Stimulated activated CD4-positive, alpha-beta T cell treated with anti-CD3 and anti-CD28 coated beads, TNF-alpha, amount 100 ng/mL, for 4 hours (primary cell): ENCODE measurements around the gene SWAP70.
"Not testable (repeated sequence)": the region's sequence is repeated elsewhere in the genome, so short reads cannot be mapped to it uniquely, and the experiment has no call there.

ENCODE experiments used
- DNase-seq, 3 experiments: peaks; one replicate each; pipeline ENCODE4 v3.0.0-alpha.2; 2020; ENCODE audit warnings: low read depth in 3 of 3

SWAP70 gene

DNA sequence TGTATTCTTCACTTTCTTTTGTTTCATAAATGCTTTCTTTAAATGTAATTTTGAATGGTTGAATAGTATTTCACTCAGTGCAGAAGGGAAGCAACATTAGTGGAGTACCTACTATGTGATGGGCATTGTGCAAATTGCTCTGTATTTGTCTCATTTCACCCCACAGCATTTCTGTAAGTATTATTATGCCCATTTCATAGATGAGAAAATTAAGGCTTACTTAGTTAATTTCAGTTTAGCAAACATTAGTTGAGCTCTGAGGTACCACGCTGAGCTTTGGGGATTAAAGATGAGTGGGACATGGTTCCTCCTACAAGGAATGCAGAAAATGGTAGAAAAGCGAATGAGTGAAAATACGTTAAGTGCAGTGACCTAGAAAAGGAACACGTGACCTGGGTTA is 58.1 kb downstream of the SWAP70 start:
- no peak for DNase-seq

DNA sequence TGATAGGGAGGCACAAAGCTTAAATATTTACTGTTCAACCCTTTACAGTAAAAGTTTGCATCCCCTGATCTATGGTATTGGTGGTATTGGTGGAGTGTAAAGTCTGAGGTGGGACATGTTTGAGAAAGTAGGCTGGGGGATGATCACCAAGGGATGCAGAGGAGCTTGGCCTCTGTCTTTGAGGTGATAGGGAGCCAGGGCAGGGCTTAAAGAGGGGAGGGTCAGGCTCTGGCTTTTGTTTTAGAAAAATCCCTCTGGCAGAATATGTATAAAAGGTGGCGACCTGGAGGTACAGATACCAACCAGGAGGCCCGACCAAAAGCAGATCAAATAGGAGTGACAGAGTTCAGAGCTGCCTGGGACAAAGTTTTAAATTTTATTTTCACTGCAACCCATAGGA is 59.0 kb downstream of the SWAP70 start:
- no peak for DNase-seq

DNA sequence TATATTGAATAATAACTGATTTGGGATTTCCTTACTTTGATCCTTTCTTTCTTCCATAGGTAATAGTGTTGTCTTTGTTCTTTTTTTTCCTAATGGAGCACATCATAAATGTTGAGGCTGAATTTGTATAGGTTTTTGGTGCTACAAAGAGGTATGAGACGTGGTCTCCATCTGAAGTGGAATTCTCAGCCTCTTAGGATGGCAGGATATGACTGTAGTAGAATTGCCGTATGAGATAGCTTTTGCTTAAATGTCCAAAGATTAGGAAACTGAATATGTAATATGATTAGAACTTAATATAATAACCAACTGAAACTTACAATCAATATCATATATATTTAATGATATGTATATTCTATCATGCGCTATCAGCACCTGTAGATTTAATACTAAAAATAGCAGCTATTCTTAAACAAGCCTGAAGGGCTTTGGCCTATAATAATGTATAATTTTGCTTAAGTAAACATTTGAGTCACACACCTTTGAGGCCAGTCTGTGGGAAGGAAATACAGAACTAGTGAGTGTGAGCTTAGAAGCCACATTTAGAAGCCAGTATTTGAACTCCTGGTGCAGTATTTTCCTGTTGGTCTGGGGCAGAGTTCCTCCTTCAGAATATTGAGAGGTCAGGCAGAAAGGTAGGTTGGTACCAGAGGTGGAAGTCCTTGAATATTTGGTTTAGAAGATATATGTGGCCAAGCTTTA is 62.6 kb downstream of the SWAP70 start:
- DNase-seq, result no peak

DNA sequence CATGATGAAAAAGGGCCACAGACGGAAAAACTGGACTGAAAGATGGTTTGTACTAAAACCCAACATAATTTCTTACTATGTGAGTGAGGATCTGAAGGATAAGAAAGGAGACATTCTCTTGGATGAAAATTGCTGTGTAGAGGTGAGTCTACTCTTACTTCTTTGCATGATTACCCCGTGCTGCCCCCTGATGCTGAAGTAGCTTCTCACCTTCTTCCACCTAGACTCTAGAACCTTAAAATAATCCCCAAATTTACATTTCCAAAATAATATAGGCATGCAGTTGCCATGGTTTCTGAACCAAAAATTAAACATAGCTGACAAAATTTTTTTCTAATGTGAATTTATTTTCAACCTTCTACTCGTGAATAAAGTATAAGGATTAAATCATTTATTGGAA is 64.2 kb downstream of the SWAP70 start:
- DNase-seq, result no peak

DNA sequence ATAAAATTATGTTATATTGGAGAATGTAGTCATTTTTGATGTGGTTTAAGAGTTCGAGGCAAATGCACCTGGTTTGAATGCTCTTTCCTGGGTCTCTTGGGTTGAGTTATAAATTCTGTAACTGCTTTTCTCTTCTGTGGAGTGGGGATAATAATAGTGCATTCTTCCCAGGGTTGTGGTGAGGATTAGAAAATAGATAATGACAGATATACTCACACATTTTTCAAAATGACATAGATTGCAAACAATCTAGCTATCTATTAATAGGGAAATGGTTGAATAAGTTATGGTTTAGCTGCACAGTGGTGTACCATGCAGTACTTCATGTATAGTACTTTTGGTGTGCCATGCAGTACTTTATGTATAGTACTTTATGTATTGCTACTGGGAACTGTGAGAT is 67.4 kb downstream of the SWAP70 start:
- DNase-seq, result no peak

DNA sequence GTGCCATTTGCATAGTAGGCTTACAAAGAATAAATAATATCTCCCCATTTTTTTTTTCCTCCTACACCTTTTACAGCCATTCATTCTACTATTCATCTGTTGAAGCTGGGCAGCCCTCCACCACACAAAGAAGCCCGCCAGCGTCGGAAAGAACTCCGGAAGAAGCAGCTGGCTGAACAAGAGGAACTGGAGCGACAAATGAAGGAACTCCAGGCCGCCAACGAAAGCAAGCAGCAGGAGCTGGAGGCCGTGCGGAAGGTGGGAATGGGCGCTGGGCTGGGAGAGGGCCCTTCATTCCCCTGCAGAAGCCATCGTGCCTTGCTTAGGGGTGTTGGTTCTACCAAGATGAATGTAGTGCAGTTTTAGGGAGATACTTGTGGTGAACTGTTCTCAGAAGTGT is 68.6 kb downstream of the SWAP70 start:
- no peak for DNase-seq

DNA sequence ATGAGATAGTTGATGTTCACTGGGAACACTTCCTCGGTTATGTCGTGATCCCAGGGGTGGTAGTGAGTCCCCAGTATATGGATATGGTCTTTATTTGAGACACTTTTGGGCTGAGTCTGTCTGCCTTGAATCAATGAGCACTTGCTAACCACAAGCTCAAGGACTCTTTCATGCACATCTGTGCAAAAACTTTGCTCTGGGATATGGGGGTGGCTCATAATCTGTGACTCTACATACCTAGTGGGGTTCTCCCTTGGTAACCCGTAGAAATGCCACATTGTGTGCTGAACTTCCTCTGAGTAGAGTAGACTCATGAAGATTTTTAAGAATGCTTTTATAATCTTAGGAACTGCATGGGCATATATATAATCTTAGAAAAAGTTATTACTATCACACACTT is 69.3 kb downstream of the SWAP70 start:
- DNase-seq, result no peak

DNA sequence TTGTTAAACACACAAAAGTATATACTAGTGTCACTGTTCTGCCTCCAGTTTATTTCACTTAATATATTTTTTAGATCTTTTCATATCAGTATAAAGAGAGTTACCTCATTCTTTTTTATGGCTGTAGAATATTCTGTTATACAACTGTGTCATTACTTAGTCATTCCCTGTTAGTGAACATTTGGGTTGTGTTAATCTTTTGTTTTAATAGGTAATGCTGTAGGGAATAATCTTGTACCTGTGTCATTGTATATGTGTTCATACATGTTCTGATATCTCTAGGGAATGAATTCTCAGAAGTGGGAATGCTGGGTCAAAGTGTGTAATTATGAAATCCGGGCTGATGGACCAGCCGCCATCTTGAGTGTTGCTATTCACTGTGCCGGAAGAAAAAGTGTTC is 71.4 kb downstream of the SWAP70 start:
- DNase-seq, result no peak

DNA sequence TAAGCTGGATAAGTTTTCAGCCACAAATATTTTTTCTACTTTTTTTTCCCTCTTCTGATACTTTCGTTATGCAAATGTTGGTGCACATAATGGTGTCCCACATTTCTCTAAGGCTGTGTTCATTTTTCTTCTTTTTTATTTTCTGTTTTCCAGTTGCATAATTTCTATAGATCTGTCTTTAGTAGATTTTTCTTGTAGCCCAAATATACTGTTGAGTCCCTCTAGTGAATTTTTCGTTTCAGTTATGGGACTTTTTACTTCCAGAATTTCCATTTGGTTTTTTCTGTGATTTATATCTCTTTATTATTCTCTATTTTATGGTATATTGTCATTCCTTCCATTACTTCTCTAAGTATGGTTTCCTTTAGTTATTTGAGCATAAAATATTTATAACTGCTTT is 72.0 kb downstream of the SWAP70 start:
- DNase-seq, result no peak

DNA sequence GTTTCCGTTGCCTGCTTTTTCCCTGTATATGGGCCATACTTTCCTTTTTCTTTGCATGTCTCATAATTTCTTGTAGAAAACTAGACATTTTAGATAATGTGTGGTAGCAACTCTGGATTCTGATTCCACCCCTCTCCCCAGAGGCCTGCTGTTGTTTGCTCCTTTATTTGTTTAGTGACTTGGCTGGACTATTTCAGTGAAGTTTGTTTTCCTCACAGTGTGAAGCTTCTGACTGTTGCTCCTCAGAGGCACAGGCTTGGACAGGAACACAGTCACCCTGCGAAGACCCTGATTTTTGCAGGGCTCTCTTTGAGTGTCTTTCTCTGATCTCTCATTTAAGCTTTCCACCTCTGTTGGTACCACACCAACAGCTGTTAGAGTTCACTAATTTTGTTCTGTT is 72.5 kb downstream of the SWAP70 start:
- DNase-seq, result no peak

DNA sequence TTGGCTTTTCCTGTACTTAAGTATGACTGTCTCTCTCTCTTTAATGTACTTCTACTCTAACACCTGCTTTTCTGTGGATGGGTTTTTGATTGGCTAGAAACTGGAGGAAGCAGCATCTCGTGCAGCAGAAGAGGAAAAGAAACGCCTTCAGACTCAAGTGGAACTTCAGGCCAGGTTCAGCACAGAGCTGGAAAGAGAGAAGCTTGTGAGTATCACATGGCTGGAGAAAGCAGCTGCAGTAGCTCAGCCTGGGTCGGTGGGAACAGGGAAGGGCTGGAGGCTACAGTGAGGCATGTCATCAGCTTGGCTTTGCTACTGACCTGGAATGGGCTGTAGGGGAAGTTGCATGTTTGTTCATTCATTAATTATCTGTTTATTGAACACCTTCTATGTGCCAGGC is 74.2 kb downstream of the SWAP70 start:
- DNase-seq, result no peak

DNA sequence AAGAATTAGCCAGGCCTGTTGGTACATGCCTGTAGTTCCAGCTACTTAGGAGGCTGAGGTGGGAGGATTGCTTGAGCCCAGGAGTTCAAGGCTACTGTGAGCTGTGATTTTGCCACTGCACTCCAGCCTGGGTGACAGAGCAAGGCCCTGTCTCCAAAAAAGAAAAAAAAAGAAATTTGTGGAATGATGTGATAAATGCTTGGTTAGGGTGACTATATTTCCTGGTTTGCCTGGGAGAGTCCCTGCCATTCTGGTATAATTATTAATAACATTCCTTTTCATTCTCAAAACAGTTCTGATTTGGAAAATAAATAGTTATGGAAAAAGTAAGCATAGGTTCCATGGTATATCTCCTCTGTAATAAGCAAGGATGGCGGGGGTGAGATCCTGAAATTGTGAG is 74.8 kb downstream of the SWAP70 start:
- DNase-seq, result no peak

DNA sequence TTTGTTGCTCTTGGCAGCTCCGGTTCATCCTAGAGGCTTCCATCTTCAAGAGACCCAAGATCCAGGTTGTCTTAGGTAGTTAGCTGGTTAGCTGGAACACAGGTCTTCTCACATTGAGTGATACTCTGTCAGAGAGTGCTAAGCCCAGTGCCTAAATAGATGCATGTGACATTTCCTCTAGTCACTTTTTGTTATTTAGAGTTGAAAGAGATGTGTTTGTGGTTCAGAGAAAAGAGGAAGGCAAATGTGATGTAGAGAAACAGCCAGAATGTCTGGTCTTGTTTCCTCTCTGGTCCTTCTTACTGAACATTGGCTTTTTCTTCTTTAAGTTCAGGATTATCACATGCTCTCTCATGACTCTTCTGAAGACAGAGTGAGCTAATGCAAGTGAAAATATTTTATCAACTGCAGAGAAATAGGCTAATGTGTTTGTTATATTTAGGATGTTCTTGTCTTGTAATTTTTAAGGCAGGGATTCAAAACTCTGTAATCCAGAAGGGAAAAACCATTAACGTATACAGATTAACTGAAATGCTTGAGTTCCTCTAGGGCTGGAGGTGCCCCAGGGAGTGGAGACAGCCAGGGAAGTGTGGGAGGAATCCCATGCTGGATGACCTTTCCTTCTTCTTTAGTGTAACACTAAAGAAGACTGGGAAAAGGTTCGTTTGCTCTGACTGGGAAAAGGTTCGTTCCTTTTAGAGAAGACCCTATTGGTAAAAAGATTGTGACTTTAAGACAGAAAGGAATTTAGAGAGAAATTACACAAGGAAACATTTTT is 75.4 kb downstream of the SWAP70 start:
- no peak for DNase-seq

DNA sequence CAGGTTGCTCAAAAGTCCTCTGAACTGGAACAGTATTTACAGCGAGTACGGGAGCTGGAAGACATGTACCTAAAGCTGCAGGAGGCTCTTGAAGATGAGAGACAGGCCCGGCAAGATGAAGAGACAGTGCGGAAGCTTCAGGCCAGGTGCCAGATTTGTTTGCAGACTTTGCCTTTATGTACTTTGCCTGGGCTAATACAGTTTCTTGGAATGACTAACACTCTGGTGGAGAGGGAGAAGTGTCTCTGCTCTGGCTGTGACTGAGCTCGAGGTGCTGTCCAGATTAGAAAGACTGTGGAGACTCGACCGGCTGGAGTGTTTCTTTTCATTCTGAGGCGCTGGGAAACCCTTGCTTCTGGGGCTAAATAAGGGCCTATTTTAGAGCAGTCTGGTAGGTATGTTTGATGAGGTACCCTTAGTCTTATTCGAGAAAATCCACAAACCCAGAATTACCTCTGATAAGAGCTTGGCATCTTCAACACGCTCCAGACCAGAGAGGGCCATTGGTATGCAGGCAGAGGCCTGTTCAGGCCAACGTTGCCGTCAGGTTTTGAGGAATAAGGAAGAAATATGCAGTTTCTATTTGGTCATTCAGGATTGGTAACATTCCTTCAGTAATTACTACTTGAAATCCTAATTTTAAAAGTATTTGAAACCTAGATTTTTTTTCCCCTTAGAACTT is 76.5 kb downstream of the SWAP70 start:
- no peak for DNase-seq

DNA sequence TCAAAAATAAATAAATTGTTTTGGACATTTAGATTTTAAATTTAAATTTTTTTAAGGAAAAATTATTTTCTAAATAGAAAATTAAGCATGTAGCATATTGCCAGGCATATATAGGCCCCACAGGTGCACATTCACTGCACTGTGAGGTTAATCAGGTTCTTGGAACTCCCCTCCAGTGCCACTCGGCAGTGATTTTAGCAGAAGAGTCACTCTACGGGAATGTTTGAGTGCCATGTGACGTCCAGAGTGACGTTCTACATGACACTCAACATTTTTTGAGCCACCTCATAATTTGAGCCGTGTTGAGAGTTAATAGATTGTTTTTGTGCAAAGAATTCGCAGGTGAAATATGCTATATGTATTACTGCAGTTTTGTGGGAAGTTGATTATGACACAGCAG is 77.4 kb downstream of the SWAP70 start:
- DNase-seq, result no peak

DNA sequence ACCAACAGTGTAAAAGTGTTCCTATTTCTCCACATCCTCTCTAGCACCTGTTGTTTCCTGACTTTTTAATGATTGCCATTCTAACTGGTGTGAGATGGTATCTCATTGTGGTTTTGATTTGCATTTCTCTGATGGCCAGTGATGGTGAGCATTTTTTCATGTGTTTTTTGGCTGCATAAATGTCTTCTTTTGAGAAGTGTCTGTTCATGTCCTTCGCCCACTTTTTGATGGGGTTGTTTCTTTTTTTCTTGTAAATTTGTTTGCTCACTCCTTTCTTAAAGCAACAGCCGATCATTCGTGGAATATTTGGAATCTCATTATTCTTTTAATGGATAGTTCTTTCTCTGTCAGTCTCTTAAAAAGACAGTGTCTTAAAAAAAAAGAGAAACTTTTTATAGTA is 79.6 kb downstream of the SWAP70 start:
- DNase-seq, result not testable (repeated sequence)

DNA sequence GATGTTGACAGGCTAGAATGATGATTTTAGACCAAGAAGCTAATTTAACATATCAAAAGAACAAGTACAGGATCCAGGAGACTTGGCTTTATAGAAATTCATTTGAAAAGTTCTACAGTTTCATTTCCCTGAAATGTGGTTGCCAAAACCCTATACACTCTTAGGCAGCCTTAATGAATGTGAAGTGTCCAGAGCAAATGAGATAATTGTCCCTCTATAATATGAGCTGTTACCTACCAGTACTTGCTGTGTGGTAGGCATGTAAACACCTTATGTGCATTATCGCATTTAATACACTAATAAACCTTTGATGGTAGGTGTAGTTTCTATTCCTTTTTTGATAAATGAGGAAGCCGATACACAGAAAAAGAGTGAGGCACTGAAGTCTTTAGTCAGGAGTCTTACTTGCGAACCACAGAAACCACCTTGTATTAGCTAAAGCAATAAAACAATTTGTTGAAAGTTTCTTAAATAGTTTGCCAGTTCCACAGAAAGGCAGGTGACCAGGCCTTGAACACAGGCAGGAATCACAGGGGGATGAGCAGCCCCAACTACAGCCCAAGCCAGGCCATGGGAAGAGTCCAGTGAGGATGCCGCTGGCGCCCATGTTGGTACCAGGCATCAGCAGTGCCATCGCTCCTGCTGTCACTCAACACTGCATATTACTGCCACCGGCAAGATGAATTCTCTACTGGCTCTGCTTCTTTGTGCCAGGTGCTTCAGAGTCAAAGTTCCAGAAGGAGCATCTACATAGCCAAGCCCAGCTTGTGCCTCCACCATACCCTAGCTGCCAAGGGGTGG is 81.7 kb downstream of the SWAP70 start:
- no peak for DNase-seq

DNA sequence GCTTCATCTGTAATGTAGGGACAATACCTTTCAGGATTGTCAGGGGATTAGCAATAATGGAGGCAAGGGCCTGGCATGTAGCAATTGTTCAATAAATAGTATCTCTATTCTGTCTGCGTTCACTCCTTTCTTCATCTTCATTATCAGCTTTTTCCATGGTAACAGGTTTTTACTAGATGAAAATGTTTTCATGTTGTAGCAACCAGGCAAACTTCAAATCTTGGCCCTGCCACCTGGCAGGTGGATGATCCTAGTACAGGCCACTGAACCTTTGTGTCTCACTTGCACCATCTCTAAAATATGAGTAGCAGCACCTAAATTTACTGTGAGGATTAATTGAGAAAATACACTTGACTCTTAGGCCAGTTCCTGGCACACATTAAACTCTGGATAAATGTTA is 83.4 kb downstream of the SWAP70 start:
- DNase-seq, result no peak

DNA sequence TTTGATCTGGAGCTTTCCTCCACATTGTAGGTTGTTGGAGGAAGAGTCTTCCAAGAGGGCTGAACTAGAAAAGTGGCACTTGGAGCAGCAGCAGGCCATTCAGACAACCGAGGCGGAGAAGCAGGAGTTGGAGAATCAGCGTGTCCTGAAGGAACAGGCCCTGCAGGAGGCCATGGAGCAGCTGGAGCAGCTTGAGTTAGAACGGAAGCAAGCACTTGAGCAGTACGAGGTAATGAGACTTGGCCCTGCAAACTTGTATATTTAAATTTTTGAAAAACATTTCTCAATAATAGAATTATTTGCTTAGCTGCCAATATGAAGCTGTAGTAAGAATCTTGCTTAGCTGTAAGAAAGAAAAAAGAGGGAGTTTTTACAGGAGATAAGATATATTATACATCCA is 84.0 kb downstream of the SWAP70 start:
- DNase-seq, result no peak

DNA sequence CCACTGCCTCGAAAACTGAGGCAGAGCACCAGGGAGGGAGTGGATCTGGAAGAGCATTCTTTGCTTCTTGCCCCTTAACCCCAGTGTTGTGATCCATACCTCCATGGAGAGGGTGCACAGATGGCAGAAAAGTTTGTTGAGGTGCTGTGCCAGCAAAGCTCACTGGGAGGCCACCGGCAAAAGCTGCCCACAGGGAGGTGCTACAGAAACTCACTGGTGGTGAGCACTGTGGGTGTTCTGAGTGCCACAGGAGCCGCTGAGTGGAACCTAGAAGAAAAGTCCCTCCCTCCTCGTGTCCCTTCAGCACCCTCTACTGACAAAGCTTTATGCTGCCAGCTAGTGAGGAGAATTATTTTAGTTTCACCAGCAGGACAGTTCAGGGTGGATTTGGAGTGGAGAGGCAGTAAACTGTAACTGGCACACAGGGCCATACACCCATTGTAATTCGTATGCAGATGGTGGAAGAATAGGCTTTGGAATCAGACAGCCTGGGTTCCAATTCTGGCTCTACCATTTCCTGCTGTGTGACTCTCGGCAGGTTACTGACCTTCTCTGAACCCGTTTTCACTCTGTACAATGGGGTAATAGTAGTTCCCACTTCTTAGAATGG is 84.6 kb downstream of the SWAP70 start:
- peak; percentile 6 to 12 (median 9) for DNase-seq

DNA sequence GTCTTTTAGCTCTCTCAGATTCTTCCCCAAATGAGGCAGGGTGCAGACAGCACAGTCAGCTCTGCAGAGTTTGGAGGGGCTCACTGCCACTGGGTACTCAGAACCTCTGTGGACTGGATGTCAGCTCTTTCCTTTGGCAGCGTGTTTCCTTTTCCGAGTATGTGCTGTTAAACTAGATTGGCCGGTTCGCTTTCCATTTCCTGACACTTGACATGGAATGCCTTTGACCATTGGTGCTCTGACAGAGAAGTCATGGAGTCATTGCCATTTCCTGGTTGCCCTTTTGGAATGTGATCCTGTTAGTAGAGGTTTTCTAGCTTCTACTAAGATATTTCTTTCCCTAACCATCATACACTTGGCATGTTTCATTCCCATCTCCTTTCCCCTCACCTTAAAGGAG is 86.7 kb downstream of the SWAP70 start:
- DNase-seq, result no peak

DNA sequence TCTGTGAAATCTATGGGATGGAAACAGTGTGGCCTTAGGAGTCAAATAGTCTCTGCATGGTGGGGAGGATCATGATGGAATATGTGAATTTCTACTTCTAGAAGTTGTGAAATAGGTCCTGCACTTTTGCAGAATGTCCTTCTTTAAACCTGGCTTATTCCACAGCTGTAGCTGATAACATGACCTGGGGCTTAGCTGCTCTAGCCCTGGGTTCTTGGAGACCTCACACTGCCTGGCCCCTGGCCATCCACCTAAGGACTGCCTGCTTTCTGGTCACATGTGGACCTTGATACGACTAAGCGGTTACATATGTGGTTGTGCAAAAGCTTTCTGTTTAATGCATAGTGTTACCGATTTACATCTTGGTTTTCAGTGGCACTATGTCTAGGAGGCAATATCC is 88.2 kb downstream of the SWAP70 start:
- no peak for DNase-seq
